RPMI8226 (cell line): ENCODE results near the gene COX5A.

Source experiments
- DNase-seq: peaks from one replicate; pipeline ENCODE4 v3.0.0-alpha.2; 2015

Gene COX5A

GRCh38 chr15:74937590-74938371 is at the start of gene COX5A:
Gene COX5A, minus strand, starts transcription at chr15:74938073. Its CDS starts 59 bp downstream, at chr15:74938014.
- peak; percentile 99 for DNase-seq

GRCh38 chr15:74983725-74984231 is 45.9 kb upstream of the COX5A start:
- peak; percentile 83 for DNase-seq

- DNase-seq = no peak
Observed at GRCh38 chr15:74982183-74982582, 44.3 kb upstream of the COX5A start.

GRCh38 chr15:74978503-74978902 is 40.6 kb upstream of the COX5A start:
- DNase-seq = peak; percentile 40

- no peak for DNase-seq
Observed at GRCh38 chr15:74978077-74978476, 40.2 kb upstream of the COX5A start.

- no peak for DNase-seq
Observed at GRCh38 chr15:74977599-74977998, 39.7 kb upstream of the COX5A start.

GRCh38 chr15:74976159-74976558 is 38.3 kb upstream of the COX5A start:
- no peak for DNase-seq

- no peak for DNase-seq
Observed at GRCh38 chr15:74967670-74968069, 29.8 kb upstream of the COX5A start.

GRCh38 chr15:74964794-74965193 is 26.9 kb upstream of the COX5A start:
- DNase-seq = peak; percentile 61

- no peak for DNase-seq
Observed at GRCh38 chr15:74963213-74963612, 25.3 kb upstream of the COX5A start.

- DNase-seq = no peak
Observed at GRCh38 chr15:74962671-74963070, 24.8 kb upstream of the COX5A start.

- DNase-seq = no peak
Observed at GRCh38 chr15:74962219-74962618, 24.3 kb upstream of the COX5A start.

GRCh38 chr15:74961616-74962015 is 23.7 kb upstream of the COX5A start:
- DNase-seq = no peak

GRCh38 chr15:74960995-74961588 is 23.2 kb upstream of the COX5A start:
- DNase-seq = no peak

GRCh38 chr15:74960286-74960685 is 22.4 kb upstream of the COX5A start:
- DNase-seq = peak; percentile 69

- DNase-seq = no peak
Observed at GRCh38 chr15:74959586-74959939, 21.7 kb upstream of the COX5A start.

- no peak for DNase-seq
Observed at GRCh38 chr15:74958908-74959585, 21.2 kb upstream of the COX5A start.

- no peak for DNase-seq
Observed at GRCh38 chr15:74958320-74958907, 20.5 kb upstream of the COX5A start.

GRCh38 chr15:74957476-74958035 is 19.7 kb upstream of the COX5A start:
- no peak for DNase-seq

GRCh38 chr15:74956648-74957475 is 19.0 kb upstream of the COX5A start, which contains the start of gene RPP25:
Gene RPP25, minus strand, starts transcription at chr15:74956772. Its CDS starts 189 bp downstream, at chr15:74956583.
- DNase-seq = peak; percentile 92

GRCh38 chr15:74955796-74956647 is 18.1 kb upstream of the COX5A start:
- peak; percentile 89 for DNase-seq
